HepG2 (cell line): ENCODE data around the gene CD209. TPM values are rescaled to one million over a fixed set of nuclear protein-coding genes. Genes with fewer than 3 reads are reported as not detected.

ENCODE experiments used
- ATAC-seq: fragments of 200-7000 bp; cut with Tn5 transposase; 3 replicates; pipeline ENCODE4 v1.9.1; 2020; ENCODE audit warnings: mild to moderate bottlenecking, moderate library complexity
- BruUV-seq: library from RNA; stranded (reverse); fragments of 400-500 nt; replicated peaks from 2 replicates; lab custom pipeline; 2021; lab: Mats Ljungman, UMichigan
- CTCF ChIA-PET: fragments of 300-600 bp; formaldehyde crosslinking; extraction: SDS; loops from one replicate; lab custom pipeline; 2021; ENCODE audit warnings: low total read pairs, inconsistent platforms, low intra/inter-chr PET ratio; lab: Yijun Ruan, JAX
- POLR2A ChIA-PET: fragments of 350-600 bp; sonication (Branson Sonifier 250); formaldehyde crosslinking; loops from one replicate; lab custom pipeline; 2020; ENCODE audit warnings: antibody characterized with exemption, inconsistent platforms; lab: Yijun Ruan, JAX
- DNase-seq: peaks from one replicate; pipeline ENCODE4 v3.0.0-alpha.2; 2015; ENCODE audit warnings: low spot score
- FAIRE-seq: peaks from 3 replicates; lab custom pipeline; 2011; peaks lifted over from hg19 to GRCh38; lab: Jason Lieb, UNC
- H2AFZ ChIP-seq: one replicate; pipeline ENCODE4 v1.6.1; 2011; ENCODE audit warnings: low read length, inconsistent platforms
- H3K27ac ChIP-seq: fragments of 300-600 bp; 3 replicates; pipeline ENCODE4 v1.8.0; 2011; ENCODE audit warnings: mixed run types, mild to moderate bottlenecking, mixed read lengths, low read length, inconsistent platforms; ENCODE audit not compliant: insufficient read depth; ENCODE audit errors: extremely low read length
- H3K27me3 ChIP-seq, 2 experiments: fragments of 200-600 bp in 1 of 2; 2 replicates in 1 of 2; 3 replicates in 1 of 2; pipeline versions ENCODE4 v1.6.0 to v1.8.0; 2011; ENCODE audit warnings: low read length in 2 of 2, mild to moderate bottlenecking in 2 of 2, moderate library complexity in 2 of 2, inconsistent platforms in 1 of 2; ENCODE audit not compliant: insufficient read depth in 2 of 2, control insufficient read depth in 1 of 2
- H3K36me3 ChIP-seq, 2 experiments: fragments of 200-600 bp in 1 of 2; replicated peaks in 1 of 2; 2 replicates in 1 of 2; 3 replicates in 1 of 2; pipeline versions ENCODE4 v1.5.1 to v1.8.0; 2011; ENCODE audit warnings: low read length in 2 of 2, inconsistent platforms in 1 of 2; ENCODE audit not compliant: insufficient read depth in 2 of 2, control insufficient read depth in 1 of 2
- H3K4me1 ChIP-seq: 2 replicates; pipeline ENCODE4 v1.5.1; 2012; ENCODE audit warnings: low read length, inconsistent platforms; ENCODE audit not compliant: insufficient read depth
- H3K4me2 ChIP-seq: 2 replicates; pipeline ENCODE4 v1.6.0; 2011; ENCODE audit warnings: low read depth, low read length, inconsistent platforms
- H3K4me3 ChIP-seq, 3 experiments: fragments of 200-600 bp in 1 of 3; sonication (generic), shearing (Covaris generic) in 1 of 3; replicated peaks in 1 of 3; 2 replicates each; pipeline ENCODE4 v1.5.1; 2011 to 2016; ENCODE audit warnings: low read length in 3 of 3, inconsistent platforms in 2 of 3, low read depth in 2 of 3, mild to moderate bottlenecking in 2 of 3, control low read depth in 1 of 3, mixed read lengths in 1 of 3; ENCODE audit not compliant: insufficient read depth in 1 of 3
- H3K79me2 ChIP-seq: one replicate; pipeline ENCODE4 v1.6.1; 2011; ENCODE audit warnings: low read length, inconsistent platforms; ENCODE audit not compliant: insufficient read depth
- H3K9ac ChIP-seq: 2 replicates; pipeline ENCODE4 v1.6.0; 2011; ENCODE audit warnings: mild to moderate bottlenecking, low read depth, low read length, inconsistent platforms; ENCODE audit not compliant: insufficient read depth
- H3K9me3 ChIP-seq: 2 replicates; pipeline ENCODE4 v1.5.1; 2012; ENCODE audit warnings: mild to moderate bottlenecking, low read length
- H4K20me1 ChIP-seq: 2 replicates; pipeline ENCODE4 v1.6.0; 2011; ENCODE audit warnings: inconsistent platforms, mild to moderate bottlenecking, low read length, moderate library complexity; ENCODE audit not compliant: insufficient read depth
- CEBPB ChIP-seq: IDR thresholded peaks from 2 replicates; pipeline ENCODE4 v1.6.1; 2011; ENCODE audit warnings: low read depth, low read length, improper control_type of control experiment, borderline replicate concordance
- CEBPG ChIP-seq: IDR thresholded peaks from 2 replicates; pipeline ENCODE4 v1.6.1; 2016
- CERS6 ChIP-seq: sonication (generic); formaldehyde crosslinking; IDR thresholded peaks from 2 replicates; pipeline ENCODE4 v1.5.0; 2020; ENCODE audit warnings: missing genetic modification reagents
- DZIP1 ChIP-seq: sonication (generic); formaldehyde crosslinking; IDR thresholded peaks from 2 replicates; pipeline ENCODE4 v1.5.0; 2020; ENCODE audit warnings: mild to moderate bottlenecking, missing genetic modification reagents
- EED ChIP-seq: sonication (generic); formaldehyde crosslinking; IDR thresholded peaks from 2 replicates; pipeline ENCODE4 v1.5.0; 2020; ENCODE audit warnings: mild to moderate bottlenecking, missing genetic modification reagents
- EHMT2 ChIP-seq: fragments of 200-600 bp; sonication (generic); IDR thresholded peaks from 2 replicates; pipeline ENCODE4 v1.7.0; 2017; ENCODE audit warnings: antibody characterized with exemption, low read depth, low read length, borderline replicate concordance
- EZH2 ChIP-seq: conservative IDR thresholded peaks from 2 replicates; pipeline ENCODE4 v1.6.1; 2012; ENCODE audit warnings: mild to moderate bottlenecking, low read depth, low read length, moderate library complexity
- HDAC1 ChIP-seq: sonication (generic); formaldehyde crosslinking; IDR thresholded peaks from 2 replicates; pipeline ENCODE4 v1.5.1; 2020; ENCODE audit warnings: mild to moderate bottlenecking, missing genetic modification reagents
- MAFK ChIP-seq, 2 experiments: IDR thresholded peaks in 1 of 2; conservative IDR thresholded peaks in 1 of 2; 2 replicates each; pipeline ENCODE4 v1.6.1; 2011; ENCODE audit warnings: improper control_type of control experiment in 2 of 2, low read length in 2 of 2
- MED1 ChIP-seq: sonication (generic); formaldehyde crosslinking; IDR thresholded peaks from 2 replicates; pipeline ENCODE4 v1.4.0; 2020; ENCODE audit warnings: missing genetic modification reagents
- REST ChIP-seq, 2 experiments: IDR thresholded peaks; 2 replicates each; pipeline ENCODE4 v1.6.1; 2011 to 2012; ENCODE audit warnings: low read length in 2 of 2, borderline replicate concordance in 1 of 2, low read depth in 1 of 2, mild to moderate bottlenecking in 1 of 2, moderate library complexity in 1 of 2
- RNF2 ChIP-seq: fragments of 450-650 bp; conservative IDR thresholded peaks from 2 replicates; pipeline ENCODE4 v1.6.1; 2016; ENCODE audit warnings: low read depth
- SALL1 ChIP-seq: sonication (generic); formaldehyde crosslinking; IDR thresholded peaks from 2 replicates; pipeline ENCODE4 v1.8.0; 2022; ENCODE audit warnings: mild to moderate bottlenecking, missing genetic modification reagents
- SNAPC2 ChIP-seq: sonication (generic); formaldehyde crosslinking; IDR thresholded peaks from 2 replicates; pipeline ENCODE4 v1.8.1; 2022; ENCODE audit warnings: mild to moderate bottlenecking, missing genetic modification reagents
- ZBTB42 ChIP-seq: sonication (generic); formaldehyde crosslinking; IDR thresholded peaks from 2 replicates; pipeline ENCODE4 v1.5.0; 2020; ENCODE audit warnings: mild to moderate bottlenecking, missing genetic modification reagents
- ZNF101 ChIP-seq: sonication (generic); formaldehyde crosslinking; IDR thresholded peaks from 2 replicates; pipeline ENCODE4 v1.4.0; 2020; ENCODE audit warnings: mild to moderate bottlenecking, low read depth, missing genetic modification reagents, borderline replicate concordance
- ZNF124 ChIP-seq: sonication (generic); formaldehyde crosslinking; IDR thresholded peaks from 2 replicates; pipeline ENCODE4 v1.4.0; 2020; ENCODE audit warnings: missing genetic modification reagents
- ZNF274 ChIP-seq: sonication (generic); formaldehyde crosslinking; IDR thresholded peaks from 2 replicates; pipeline ENCODE4 v1.5.1; 2020; ENCODE audit warnings: mild to moderate bottlenecking, missing genetic modification reagents
- ZNF329 ChIP-seq: sonication (generic); formaldehyde crosslinking; IDR thresholded peaks from 2 replicates; pipeline ENCODE4 v1.9.0; 2021; ENCODE audit warnings: low read depth, mild to moderate bottlenecking, missing genetic modification reagents
- ZNF841 ChIP-seq: sonication (generic); formaldehyde crosslinking; IDR thresholded peaks from 2 replicates; pipeline ENCODE4 v1.8.1; 2023; ENCODE audit warnings: missing genetic modification reagents, borderline replicate concordance
- WGBS: methylation state at CpG from one replicate; pipeline ENCODE4 v1.1.6; 2017; ENCODE audit warnings: low lambda C conversion rate; 5-methylcytosine and 5-hydroxymethylcytosine counted together
- in situ Hi-C: cut with HindIII; loops from 2 replicates; pipeline ENCODE4 v1.10.0; 2017; ENCODE audit warnings: low pct_unique_long_range_greater_than_20kb; ENCODE audit not compliant: extremely low pct_ligation_motif_present
- intact Hi-C: fragments of 100-400 bp; cut with micrococcal nuclease; formaldehyde crosslinking; loops from one replicate; pipeline ENCODE4 v1.10.0; 2022; ENCODE audit not compliant: unreplicated experiment
- polyA plus RNA-seq, 8 experiments: library from polyadenylated mRNA; depleted of rRNA in 3 of 8; stranded (reverse) in 7 of 8; unstranded in 1 of 8; fragments of >200 nt; fragmentation: Illumina TruSeq in 4 of 8; extraction: Trizol in 4 of 8; gene quantifications; 2 replicates each; pipeline versions ENCODE4 v1.2.1 to v1.2.3, GENCODE V29; 2011 to 2016; ENCODE audit warnings: low read depth in 4 of 8, missing spikeins in 1 of 8, mixed read lengths in 1 of 8; ENCODE audit not compliant: insufficient read depth in 1 of 8
- total RNA-seq, 5 experiments: library from RNA; depleted of rRNA; stranded (reverse); fragments of >200 nt; fragmentation: Illumina TruSeq; extraction: Trizol; gene quantifications; 2 replicates each; pipeline ENCODE4 v1.2.3, GENCODE V29; 2016; ENCODE audit warnings: low read depth in 1 of 5

The CD209 gene
- total and polyA plus RNA-seq, 2 of the 13 experiments (the other 11 are each of a cell fraction or from before 2014, with no cell fraction given), result not detected

GRCh38 chr19:7783991-7784423, 36.7 kb upstream of the CD209 start:
- DNase-seq (peak; percentile 17), FAIRE-seq (no peak), ATAC-seq (peak; percentile 62)
- no peak overlapping the region for H3K4me3 ChIP-seq
- no peak overlapping the region for H3K9ac ChIP-seq
- in situ Hi-C loops (no loop called here), intact Hi-C loops (no loop called here)
- ChIA-PET CTCF (no interaction called here), POLR2A (no interaction called here)
- no peak overlapping the region for H3K27ac ChIP-seq
- H4K20me1 ChIP-seq, result no peaks in the 10 kb centered on the region; the same call in 1 of the 2 replicates
- H3K9me3 ChIP-seq, result no peaks in the 10 kb centered on the region
- H3K27me3 ChIP-seq, result peaks cover 2 to 32% of the 10 kb centered on the region in 2 experiments
- no peaks in the 10 kb centered on the region for H3K4me1 ChIP-seq
- no peaks in the 10 kb centered on the region for H3K79me2 ChIP-seq
- H3K4me2 ChIP-seq, result no peak overlapping the region
- no TSS peak for BruUV-seq
- 4% methylated on average over 6 of the region's 8 CpGs for WGBS
- no peak overlapping the region for H2AFZ ChIP-seq
- H3K36me3 ChIP-seq, result no peaks in the 10 kb centered on the region
- TF ChIP-seq EHMT2 (no peak), RNF2 (no peak), ZNF101 (no peak), HDAC1 (CRISPR knock-in tag) (no peak), CEBPB (peak; percentile 94), EED (CRISPR knock-in tag) (no peak), ZNF124 (CRISPR knock-in tag) (peak; percentile 85; the same call in 1 of the 2 replicates), DZIP1 (no peak), EZH2 (no peak), ZNF274 (CRISPR knock-in tag) (no peak), MAFK (conservative IDR thresholded peaks at IDR 0.05 in 1 of 2, IDR thresholded peaks at IDR 0.05 in 1 of 2; ENCODE audit: low read length in 2 of 2) (peak; percentile 22 to 41; a peak in 2 of 4 replicates), CEBPG (peak; percentile 90), ZNF841 (CRISPR knock-in tag) (no peak), REST (IDR thresholded peaks at IDR 0.05; ENCODE audit: borderline replicate concordance in 1 of 2, low read depth in 1 of 2, low read length in 2 of 2) (peak; percentile 4 to 73; a peak in 3 of 4 replicates), CERS6 (CRISPR knock-in tag) (no peak), ZBTB42 (CRISPR knock-in tag) (no peak), SNAPC2 (CRISPR knock-in tag) (no peak), ZNF329 (CRISPR knock-in tag) (peak; percentile 92; the same call in 1 of the 2 replicates), MED1 (CRISPR knock-in tag) (no peak), SALL1 (CRISPR knock-in tag) (no peak)
